Activated T-cell treated with anti-CD3 and anti-CD28 coated beads, Interleukin-2, amount 50 U/mL, for 72 hours (primary cell): ENCODE data around the gene VAMP8. TPM values are rescaled to one million over a fixed set of nuclear protein-coding genes. Genes with fewer than 3 reads are reported as not detected.

Source experiments
- ATAC-seq, 2 donors: fragments of 150-1000 bp; cut with Tn5 transposase; replicated peaks in 1 of 2; 2 replicates each; pipeline ENCODE4 v1.10.0; 2021; ENCODE audit warnings: moderate library complexity in 2 of 2, mild to moderate bottlenecking in 1 of 2
- DNase-seq, 2 donors: peaks; one replicate each; pipeline ENCODE4 v3.0.0; 2021 to 2022; ENCODE audit warnings: mixed read lengths in 1 of 2
- H3K27ac Mint-ChIP-seq: one replicate; pipeline ENCODE4 v1.8.0; 2022; ENCODE audit warnings: mild to moderate bottlenecking, moderate library complexity, mixed read lengths
- H3K27me3 Mint-ChIP-seq: one replicate; pipeline ENCODE4 v1.8.0; 2022; ENCODE audit warnings: low read depth, mixed read lengths
- H3K36me3 Mint-ChIP-seq, 2 donors: one replicate each; pipeline ENCODE4 v1.8.0; 2022; ENCODE audit warnings: mixed read lengths in 2 of 2, mild to moderate bottlenecking in 1 of 2; ENCODE audit not compliant: insufficient read depth in 2 of 2
- H3K4me1 Mint-ChIP-seq: one replicate; pipeline ENCODE4 v1.8.0; 2022; ENCODE audit warnings: low read depth, mixed read lengths
- H3K4me3 Mint-ChIP-seq, 2 donors: one replicate each; pipeline ENCODE4 v1.8.0; 2022; ENCODE audit warnings: mild to moderate bottlenecking in 2 of 2, mixed read lengths in 2 of 2, moderate library complexity in 2 of 2
- H3K9me3 Mint-ChIP-seq, 2 donors: one replicate each; pipeline ENCODE4 v1.8.0; 2022; ENCODE audit warnings: mixed read lengths in 2 of 2
- total RNA-seq, 2 donors: library from RNA; stranded (reverse); gene quantifications; one replicate each; pipeline ENCODE4 v1.2.3, GENCODE V29; 2022

Gene VAMP8
- total RNA-seq, 2 donors from 2014 or later = 85.0 to 89.5 TPM

GRCh38 chr2:85577063-85577385 is 362 bp upstream of the VAMP8 start:
- Mint-ChIP-seq H3K4me3 (peak overlapping the region; percentile 95 to 97), H3K27me3 (no peaks in the 10 kb centered on the region), H3K36me3 (peaks cover 8 to 11% of the 10 kb centered on the region in 2 donors), H3K4me1 (peaks cover 30% of the 10 kb centered on the region), H3K27ac (peak overlapping the region; percentile 88), H3K9me3 (no peaks in the 10 kb centered on the region)
- ATAC-seq (no peak), DNase-seq (no peak)

GRCh38 chr2:85578243-85579180 is 1.1 kb downstream of the VAMP8 start:
- Mint-ChIP-seq H3K4me1 (peaks cover 42% of the 10 kb centered on the region), H3K9me3 (no peaks in the 10 kb centered on the region), H3K27me3 (no peaks in the 10 kb centered on the region), H3K27ac (peak overlapping the region; percentile 88), H3K4me3 (peak overlapping the region; percentile 95 to 97), H3K36me3 (peaks cover 8 to 12% of the 10 kb centered on the region in 2 donors)
- ATAC-seq = peak; percentile 27 to 38
- no peak for DNase-seq

DNA sequence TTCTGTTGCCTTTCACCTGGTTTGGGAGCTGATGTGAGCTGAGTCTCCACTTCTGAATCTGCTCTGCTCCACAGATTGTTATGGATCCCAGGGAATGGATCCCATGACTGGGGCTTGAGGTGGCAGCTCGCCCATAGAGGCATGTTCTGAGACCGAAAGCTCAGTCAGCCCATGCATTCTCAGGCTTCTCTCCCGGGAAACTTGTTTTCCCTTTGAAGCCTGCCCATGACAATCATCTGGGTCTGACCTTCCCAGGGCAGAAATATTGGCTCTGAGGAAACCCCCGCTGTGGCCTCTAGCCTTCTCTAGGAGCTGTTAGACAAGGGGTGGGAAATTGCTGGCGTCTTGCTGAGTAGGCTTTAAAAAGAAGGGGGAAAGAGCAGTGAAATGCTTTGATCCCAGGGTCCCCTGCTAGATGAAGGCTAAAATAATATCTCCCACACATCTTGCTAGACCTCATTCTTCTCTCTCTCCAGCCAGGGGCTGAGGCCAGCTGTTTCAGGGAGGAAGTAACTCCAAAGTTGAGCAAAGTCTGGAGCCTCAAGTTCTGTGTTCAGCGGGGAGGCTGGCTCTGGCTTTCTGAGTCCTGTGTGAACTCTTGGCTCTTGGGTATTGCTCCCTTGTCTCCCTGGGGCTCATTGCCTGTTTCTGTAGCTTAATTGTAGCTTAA is 2.0 kb downstream of the VAMP8 start:
- Mint-ChIP-seq H3K27ac (peak overlapping the region; percentile 51), H3K36me3 (peaks cover 8 to 12% of the 10 kb centered on the region in 2 donors), H3K9me3 (no peaks in the 10 kb centered on the region), H3K4me3 (peak overlapping the region; percentile 95 to 97), H3K27me3 (no peaks in the 10 kb centered on the region), H3K4me1 (peaks cover 48% of the 10 kb centered on the region)
- ATAC-seq = no peak
- DNase-seq = no peak

DNA sequence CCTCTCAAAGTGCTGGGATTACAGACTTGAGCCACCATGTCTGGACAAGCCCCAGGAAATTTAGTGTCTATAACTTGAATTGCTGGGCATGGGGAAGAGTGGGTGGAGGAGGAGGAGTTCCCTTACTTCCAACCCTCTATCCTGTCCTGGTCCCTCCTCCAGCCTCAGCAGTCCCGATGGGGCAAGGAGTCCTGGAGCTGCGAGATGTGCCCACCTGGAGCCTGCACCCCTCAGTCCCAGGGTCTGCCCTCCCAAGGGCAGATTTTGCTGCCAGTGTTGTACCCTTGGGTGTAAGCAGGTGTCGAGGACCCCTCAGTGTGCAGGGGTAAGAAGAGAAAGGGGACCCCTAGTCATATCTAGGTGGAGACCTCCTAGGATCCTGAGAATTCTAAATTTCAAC is 2.8 kb downstream of the VAMP8 start:
- no peak for DNase-seq
- Mint-ChIP-seq H3K27ac (peak overlapping the region; percentile 76), H3K4me1 (peaks cover 54% of the 10 kb centered on the region), H3K9me3 (no peaks in the 10 kb centered on the region), H3K36me3 (peaks cover 8 to 12% of the 10 kb centered on the region in 2 donors), H3K4me3 (peak overlapping the region; percentile 95 to 97), H3K27me3 (no peaks in the 10 kb centered on the region)
- ATAC-seq = no peak

DNA sequence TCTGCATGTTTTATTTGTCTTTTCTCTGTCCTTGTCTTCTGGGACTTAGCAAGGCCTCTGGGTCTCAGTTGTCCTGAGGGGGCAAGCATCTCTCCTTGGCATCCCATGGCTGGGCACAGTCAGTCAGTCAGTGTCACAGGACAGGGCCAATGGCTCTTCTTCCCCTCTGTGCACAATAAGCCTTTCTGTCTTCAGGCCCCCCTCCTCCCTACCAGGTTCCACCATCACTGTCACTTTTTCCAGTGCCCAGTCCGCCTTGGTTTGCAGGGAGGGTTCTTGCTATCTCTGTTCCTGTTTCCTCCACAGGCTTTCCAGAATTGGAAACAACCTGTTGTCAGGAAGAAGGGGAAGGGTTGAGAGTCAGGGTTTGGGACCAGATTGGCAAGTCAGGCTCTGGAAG is 5.1 kb downstream of the VAMP8 start:
- no peaks in the 10 kb centered on the region for H3K27me3 Mint-ChIP-seq

GRCh38 chr2:85583667-85584353 is 6.4 kb downstream of the VAMP8 start:
- peak; percentile 58 to 70 for DNase-seq
- peak overlapping the region; percentile 59 for H3K27ac Mint-ChIP-seq
- H3K4me3 Mint-ChIP-seq = peak overlapping the region; percentile 89 to 92
- no peaks in the 10 kb centered on the region for H3K27me3 Mint-ChIP-seq
- H3K36me3 Mint-ChIP-seq = peaks cover 4 to 12% of the 10 kb centered on the region in 2 donors
- H3K9me3 Mint-ChIP-seq = no peaks in the 10 kb centered on the region
- ATAC-seq = peak; percentile 58 to 63
- peaks cover 57% of the 10 kb centered on the region for H3K4me1 Mint-ChIP-seq

More for the DNA sequence above, 5.1 kb downstream of the VAMP8 start:
- no peak overlapping the region for H3K27ac Mint-ChIP-seq
- H3K36me3 Mint-ChIP-seq = peaks cover 5 to 12% of the 10 kb centered on the region in 2 donors
- H3K4me3 Mint-ChIP-seq = no peak overlapping the region
- H3K9me3 Mint-ChIP-seq = no peaks in the 10 kb centered on the region
- ATAC-seq (no peak), DNase-seq (no peak)
- H3K4me1 Mint-ChIP-seq = peaks cover 62% of the 10 kb centered on the region

DNA sequence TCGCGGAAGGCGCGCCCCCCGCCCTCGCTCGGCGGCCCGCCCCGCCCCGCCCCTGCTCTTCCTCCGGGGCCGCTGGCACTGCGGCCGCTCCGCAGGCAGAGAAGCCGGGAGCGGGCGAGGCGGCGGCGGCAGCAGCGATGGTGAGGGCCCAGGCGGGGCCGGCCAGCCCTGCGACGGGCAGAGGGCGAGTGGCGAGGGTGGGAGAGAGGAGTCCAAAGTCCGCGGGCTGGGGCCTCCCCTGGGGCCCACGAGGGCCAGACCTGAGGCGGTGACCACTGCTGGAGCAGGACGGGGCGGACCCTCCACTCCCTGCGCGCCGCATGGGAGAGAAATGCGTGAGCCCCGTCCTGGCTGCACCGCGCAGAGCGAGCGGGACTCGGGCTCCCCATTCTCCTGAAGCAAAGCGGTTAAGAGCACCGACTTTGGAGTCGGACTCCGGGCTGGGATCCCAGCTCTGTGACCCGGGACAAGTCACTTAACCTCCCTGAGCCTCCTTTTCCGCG is 7.0 kb downstream of the VAMP8 start, which contains the start of gene VAMP5:
Gene VAMP5 (plus strand): TSS at position 78 of the 503 bp plus-strand sequence. CDS start 60 bp downstream, at position 138.
- Mint-ChIP-seq H3K27me3 (no peaks in the 10 kb centered on the region), H3K36me3 (peaks cover 2 to 11% of the 10 kb centered on the region in 2 donors), H3K27ac (peak within 1 kb of the TSS; percentile 59), H3K9me3 (no peaks in the 10 kb centered on the region), H3K4me1 (peaks cover 52% of the 10 kb centered on the region), H3K4me3 (peak within 1 kb of the TSS; percentile 89 to 92)
- peak; percentile 60 to 68 for ATAC-seq
- no peak for DNase-seq

DNA sequence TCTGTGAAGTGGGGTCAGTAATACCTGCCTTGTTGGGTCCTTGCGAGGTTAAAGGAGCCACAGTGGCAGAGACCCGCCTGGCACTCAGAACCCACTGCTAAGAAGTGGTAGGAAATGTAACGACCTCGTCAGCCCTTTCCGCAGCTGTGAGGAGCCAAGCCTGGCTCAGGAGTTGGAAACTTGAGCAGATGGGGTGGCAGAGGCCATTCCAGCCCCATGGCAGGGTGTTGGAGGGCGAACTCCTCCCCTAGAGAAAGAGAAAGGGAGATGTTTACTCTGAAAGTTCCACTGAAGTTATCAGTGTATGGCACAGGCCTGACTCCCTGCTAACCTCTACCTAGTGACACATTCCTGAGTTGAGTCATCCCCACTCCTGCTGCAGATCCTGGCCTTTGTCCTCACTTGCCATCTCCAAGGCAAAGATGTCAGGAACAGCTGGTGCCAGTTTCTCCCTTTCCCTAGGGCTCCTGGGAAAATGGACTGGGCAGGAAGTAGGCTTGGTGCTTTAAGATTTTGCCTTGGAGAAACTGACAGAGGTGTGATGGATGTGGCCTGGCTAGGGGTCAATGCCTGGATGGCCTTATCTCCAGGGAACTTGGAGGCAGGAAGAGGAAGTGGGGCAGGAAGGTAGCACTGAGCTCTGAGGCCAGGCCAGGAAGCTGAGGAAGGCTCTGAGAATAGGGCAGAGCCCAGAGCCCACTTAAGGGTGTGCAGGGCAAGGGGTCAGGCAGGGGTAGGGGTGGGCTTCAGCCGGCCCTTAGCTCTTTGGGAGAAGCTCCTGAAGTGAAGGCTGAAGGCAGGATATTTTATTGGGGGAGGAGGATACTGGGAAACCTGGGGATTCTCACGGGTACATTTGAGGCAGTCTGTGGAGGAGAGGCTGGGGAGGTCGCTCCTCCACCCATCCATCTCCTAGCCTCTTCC is 7.7 kb downstream of the VAMP8 start:
- Mint-ChIP-seq H3K4me3 (peak overlapping the region; percentile 89 to 92), H3K36me3 (peaks cover 2 to 11% of the 10 kb centered on the region in 2 donors), H3K9me3 (no peaks in the 10 kb centered on the region), H3K4me1 (peaks cover 48% of the 10 kb centered on the region), H3K27ac (peak overlapping the region; percentile 59), H3K27me3 (no peaks in the 10 kb centered on the region)
- DNase-seq = no peak
- peak; percentile 66 to 73 for ATAC-seq

- ATAC-seq (no peak), DNase-seq (no peak)
- Mint-ChIP-seq H3K36me3 (peaks cover 2 to 8% of the 10 kb centered on the region in 2 donors), H3K9me3 (no peaks in the 10 kb centered on the region), H3K4me3 (peak overlapping the region; percentile 89 to 92), H3K27me3 (no peaks in the 10 kb centered on the region), H3K27ac (peak overlapping the region; percentile 1), H3K4me1 (peaks cover 47% of the 10 kb centered on the region)
Measured at GRCh38 chr2:85585781-85586105, 8.4 kb downstream of the VAMP8 start.

GRCh38 chr2:85588236-85588635 is 10.8 kb downstream of the VAMP8 start:
- no peak overlapping the region for H3K27ac Mint-ChIP-seq
- H3K9me3 Mint-ChIP-seq = no peaks in the 10 kb centered on the region
- ATAC-seq = no peak
- H3K36me3 Mint-ChIP-seq = peaks cover 0 to under 1% of the 10 kb centered on the region in 2 donors
- H3K4me3 Mint-ChIP-seq = no peak overlapping the region
- no peaks in the 10 kb centered on the region for H3K27me3 Mint-ChIP-seq
- no peak for DNase-seq
- peaks cover 38% of the 10 kb centered on the region for H3K4me1 Mint-ChIP-seq

GRCh38 chr2:85588645-85589044 is 11.3 kb downstream of the VAMP8 start:
- H3K4me3 Mint-ChIP-seq = no peak overlapping the region
- H3K27me3 Mint-ChIP-seq = no peaks in the 10 kb centered on the region
- H3K9me3 Mint-ChIP-seq = no peaks in the 10 kb centered on the region
- peak overlapping the region; percentile 12 for H3K27ac Mint-ChIP-seq
- no peak for DNase-seq
- no peak for ATAC-seq
- peaks cover 0 to 3% of the 10 kb centered on the region in 2 donors for H3K36me3 Mint-ChIP-seq
- H3K4me1 Mint-ChIP-seq = peaks cover 33% of the 10 kb centered on the region

- Mint-ChIP-seq H3K27ac (peak overlapping the region; percentile 12), H3K9me3 (no peaks in the 10 kb centered on the region), H3K4me1 (peaks cover 32% of the 10 kb centered on the region), H3K36me3 (peaks cover 0 to 3% of the 10 kb centered on the region in 2 donors), H3K27me3 (no peaks in the 10 kb centered on the region), H3K4me3 (no peak overlapping the region)
- ATAC-seq = no peak
- no peak for DNase-seq
Measured at GRCh38 chr2:85589181-85589580, 11.8 kb downstream of the VAMP8 start.
